Fibroblast of peridontal ligament (primary cell): ENCODE data around the gene TMEM181.

ENCODE experiments used
- DNase-seq: peaks from one replicate; pipeline ENCODE4 v3.0.0-alpha.2; 2010; ENCODE audit errors: extremely low read depth

The TMEM181 gene

GRCh38 chr6:158561938-158562337 is 2.0 kb downstream of the TMEM181 start:
- no peak for DNase-seq

DNA sequence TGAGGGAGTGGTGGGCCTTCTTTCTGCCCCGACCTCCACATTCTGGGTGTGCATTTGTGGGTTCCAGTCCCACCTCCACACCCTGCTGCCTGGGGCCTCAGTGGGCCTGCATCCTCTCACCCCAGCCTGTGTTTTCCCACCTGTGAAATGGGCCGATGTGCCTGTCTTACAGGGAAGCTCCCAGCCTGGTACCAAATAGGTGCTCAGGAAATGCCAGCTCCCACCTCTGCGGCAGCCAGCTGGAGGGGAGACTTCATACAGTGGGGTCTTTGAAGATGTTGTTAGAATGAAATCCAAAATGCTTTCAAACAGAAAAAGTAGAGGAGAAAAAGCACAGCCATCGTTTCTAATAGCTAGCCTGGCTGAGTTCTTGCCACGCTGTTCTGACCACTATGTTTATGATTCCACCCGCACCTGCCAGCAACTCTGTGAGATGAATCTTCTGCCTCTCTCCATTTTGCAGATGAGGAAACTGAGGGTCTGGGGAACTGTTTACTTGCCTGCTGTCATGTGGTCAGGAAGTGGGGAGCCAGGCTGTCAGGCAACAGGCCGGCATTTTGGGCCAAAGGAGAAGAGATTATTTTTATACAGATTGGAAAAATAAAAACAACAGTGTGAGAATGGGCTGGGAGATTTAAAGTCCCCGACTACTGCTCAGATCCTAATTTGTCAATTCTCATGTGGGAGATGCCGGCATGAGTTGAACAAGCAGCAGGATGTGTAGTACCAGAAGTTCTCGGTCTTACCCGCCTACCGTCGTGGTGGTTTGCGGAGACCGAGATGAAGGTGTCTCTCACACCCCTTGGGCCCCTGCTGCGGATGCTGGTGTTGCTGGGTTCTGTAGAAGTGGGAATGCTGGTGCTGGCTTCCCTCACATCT is 4.6 kb downstream of the TMEM181 start:
- no peak for DNase-seq

DNA sequence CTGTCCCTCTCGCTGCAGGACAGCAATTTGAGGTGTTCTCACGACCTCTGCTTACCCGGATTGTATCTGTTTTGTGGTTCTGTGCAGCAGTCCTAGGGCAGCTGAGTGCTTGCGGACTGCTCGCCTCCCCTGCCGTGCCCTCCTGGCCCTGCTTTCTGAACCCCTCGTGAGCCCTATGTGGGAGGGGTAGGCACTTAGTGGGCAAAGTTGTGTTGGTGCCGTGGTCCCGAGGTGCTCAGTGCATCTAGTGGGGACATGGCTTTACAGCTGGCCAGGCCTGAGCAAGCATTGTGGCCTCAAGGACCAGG is 5.2 kb downstream of the TMEM181 start:
- no peak for DNase-seq

GRCh38 chr6:158565482-158566040 is 5.7 kb downstream of the TMEM181 start:
- no peak for DNase-seq

DNA sequence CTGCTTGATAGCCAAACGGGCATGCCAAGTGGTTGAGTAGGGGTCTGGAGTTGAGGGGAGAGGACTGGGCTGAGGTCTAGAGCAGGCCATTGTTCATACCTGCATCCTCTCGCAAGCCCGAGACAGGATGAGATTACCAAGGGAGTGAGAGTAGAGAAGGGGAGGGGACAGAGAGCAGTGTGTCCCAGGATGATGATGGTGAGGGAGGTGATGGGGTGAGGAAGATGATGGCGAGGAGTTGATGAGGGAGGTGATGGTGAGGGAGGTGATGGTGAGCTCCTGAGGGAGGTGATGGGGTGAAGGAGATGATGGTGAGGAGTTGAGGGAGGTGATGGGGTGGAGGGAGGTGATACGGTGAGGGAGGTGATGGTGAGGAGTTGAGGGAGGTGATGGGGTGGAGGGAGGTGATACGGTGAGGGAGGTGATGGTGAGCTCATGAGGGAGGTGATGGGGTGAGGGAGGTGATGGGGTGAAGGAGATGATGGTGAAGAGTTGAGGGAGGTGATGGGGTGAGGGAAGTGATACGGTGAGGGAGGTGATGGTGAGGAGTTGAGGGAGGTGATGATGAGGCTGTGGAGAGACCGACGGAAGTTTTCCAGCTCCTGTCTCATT is 6.4 kb downstream of the TMEM181 start:
- DNase-seq: no peak

DNA sequence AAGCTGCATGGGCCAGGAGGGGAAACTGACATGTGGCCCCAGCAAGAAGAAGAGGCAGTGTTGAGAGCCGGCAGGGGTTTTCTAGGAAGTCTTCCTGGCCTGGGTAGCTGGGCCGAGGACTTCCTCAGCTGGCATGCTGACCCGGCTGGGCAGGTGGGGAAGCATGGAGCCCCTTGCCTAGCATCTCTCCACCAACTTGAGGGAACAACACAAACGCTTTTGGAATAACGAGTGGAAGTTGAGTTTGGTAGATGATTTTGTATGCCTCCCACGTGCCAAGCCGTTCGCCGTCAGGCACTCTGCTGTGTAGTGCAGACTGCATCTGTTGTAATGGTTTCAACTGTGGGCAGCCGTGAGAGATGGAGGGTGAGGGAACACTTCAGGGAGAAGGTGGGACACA is 7.3 kb downstream of the TMEM181 start:
- DNase-seq: no peak

- DNase-seq: no peak
Measured at GRCh38 chr6:158567871-158568401, 8.0 kb downstream of the TMEM181 start.

GRCh38 chr6:158568549-158568948 is 8.7 kb downstream of the TMEM181 start:
- no peak for DNase-seq

- DNase-seq: no peak
Measured at GRCh38 chr6:158569036-158569435, 9.1 kb downstream of the TMEM181 start.

DNA sequence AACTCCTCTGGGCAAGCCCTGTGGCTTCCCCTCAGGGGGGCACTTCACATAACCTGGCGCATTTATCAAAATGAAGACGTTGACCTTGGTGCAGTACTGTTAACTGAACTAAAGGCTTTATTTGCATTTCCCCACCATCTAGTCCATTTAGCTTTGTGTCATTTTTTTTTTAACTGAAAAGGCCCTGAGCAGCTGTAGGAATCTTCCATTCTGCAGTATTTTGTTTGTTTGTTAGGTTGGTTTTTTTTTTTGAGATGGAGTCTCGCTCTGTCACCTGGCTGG is 10.7 kb downstream of the TMEM181 start:
- DNase-seq: no peak

- no peak for DNase-seq
Measured at GRCh38 chr6:158571826-158572652, 12.1 kb downstream of the TMEM181 start.

DNA sequence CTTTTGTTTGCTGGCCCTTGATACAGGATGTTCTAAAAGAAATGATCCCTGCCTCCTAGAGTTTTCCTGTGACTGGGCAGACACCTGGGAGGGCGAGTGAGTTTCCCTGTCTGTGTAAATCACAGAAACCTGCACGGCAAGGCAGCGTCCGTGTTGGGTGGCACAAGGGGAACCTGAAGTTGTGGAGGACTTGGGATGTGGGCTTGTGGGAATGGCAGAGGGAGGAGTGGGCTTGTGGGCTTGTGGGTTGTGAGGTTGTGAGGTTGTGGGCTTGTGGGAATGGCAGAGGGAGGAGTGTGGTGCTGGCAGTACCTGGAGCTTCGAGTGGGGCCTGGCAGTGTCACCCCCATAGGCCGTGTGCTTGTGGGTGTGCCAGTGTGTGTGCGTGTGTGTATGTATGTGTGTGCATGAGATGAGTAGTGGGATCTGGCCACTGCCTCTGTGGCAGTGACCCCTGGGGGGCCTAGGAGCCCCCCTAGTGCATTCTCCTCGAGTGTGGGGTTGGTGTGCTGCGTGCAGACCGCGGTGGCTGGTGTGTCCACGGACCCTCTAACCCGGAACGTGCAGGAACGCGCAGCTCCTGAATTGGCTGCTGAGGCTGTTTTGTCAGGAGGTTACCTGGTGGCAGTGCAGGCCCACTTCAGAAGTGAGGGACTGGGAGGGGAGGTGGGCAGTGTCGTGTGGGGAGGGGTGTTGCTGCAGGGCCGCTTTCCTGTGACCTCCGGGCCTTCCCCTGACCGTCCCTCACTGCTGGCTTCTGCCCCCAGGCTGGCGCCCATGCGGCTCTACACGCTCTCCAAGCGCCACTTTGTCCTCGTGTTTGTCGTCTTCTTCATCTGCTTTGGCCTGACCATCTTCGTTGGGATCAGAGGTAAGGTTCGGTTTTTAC is 13.0 kb downstream of the TMEM181 start:
- no peak for DNase-seq

GRCh38 chr6:158573542-158573931 is 13.6 kb downstream of the TMEM181 start:
- DNase-seq: no peak

GRCh38 chr6:158574800-158575199 is 14.9 kb downstream of the TMEM181 start:
- DNase-seq: no peak

DNA sequence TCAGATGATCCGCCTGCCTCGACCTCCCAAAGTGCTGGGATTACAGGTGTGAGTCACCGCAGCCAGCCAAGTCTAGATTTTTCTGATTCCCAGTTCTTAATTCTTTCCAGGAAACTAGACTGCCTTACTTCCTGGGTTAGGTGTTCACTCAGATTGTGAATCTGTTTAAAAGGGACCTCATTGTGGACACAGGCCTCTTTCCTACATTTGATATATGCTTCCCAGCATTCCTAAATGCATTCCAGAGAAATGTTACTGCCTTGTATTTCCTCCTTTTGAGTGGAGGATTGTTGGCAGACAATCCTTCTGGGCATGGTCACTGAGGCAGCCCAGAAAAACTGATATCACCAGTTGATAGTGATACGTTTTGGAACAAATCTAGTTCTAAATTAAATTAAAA is 15.7 kb downstream of the TMEM181 start:
- peak; percentile 26 for DNase-seq

DNA sequence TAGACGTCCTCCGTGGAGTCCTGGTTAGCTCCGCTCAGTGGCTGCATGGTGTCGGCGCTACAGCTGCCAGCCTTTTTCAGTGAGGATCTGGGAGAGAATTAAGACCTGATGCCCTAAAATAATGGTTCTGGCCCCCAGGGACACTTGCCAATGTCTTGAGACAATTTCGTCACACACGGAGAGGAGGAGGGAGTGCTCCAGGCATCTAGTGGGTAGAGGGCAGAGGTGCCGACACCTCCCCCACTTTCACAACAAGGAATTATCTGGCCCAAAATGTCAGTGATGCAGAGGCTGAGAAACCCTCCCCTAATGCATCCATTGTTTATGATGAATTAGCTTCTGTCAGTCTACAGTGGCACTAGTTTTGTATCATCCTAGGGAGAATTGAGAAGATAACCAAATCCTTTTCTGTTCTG is 24.4 kb downstream of the TMEM181 start:
- DNase-seq: no peak

GRCh38 chr6:158586652-158587051 is 26.8 kb downstream of the TMEM181 start:
- DNase-seq: no peak

DNA sequence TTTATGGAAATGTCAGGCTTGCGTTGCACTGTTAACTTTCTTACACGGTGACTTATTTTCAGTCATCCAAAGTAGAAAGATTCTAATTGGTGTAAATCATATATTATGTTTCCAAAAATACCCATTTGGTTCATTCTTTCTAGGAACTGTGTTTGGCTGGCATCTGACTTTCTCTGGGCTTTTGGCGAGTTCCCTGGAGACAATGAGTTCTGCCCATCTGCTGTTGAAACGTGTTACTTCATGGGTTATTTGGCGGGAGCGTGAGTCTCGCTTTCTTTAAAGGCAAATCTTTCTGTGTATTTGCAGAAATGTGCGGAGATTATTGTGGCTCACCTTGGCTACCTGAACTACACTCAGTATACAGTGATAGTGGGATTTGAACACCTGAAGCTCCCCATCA is 29.5 kb downstream of the TMEM181 start:
- no peak for DNase-seq

DNA sequence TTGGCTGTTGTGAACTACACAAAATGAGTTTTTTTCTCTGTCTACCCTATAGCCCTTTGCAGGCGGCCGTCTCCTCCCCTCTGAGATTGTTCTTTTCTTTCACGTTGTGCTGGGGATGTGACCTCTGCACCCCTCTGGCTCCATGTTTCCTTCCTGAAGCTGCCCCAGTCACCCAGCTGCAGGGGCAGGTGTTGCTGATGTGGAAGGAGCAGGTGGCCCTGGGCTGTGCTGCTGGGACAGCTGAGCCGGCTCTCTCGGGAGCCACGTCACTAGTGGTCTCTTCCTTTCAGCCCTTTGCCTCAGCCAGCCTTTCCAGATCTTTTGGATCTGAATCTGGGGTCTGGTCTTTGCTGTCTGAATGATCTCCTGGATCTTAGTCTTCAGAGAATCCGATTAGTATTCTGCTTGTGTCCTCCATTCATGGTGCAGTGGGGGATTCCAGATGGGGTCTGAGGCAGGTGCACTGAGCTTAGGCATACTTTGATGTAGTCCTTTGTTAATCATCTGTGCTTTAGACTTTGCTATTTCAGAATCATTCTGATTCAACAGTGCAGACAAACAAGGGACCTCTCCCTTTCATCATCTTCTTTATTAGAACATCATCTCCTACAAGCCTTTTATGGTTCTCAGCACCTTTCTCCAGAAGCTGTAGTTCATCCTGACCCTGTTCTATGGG is 31.4 kb downstream of the TMEM181 start:
- DNase-seq: no peak

DNA sequence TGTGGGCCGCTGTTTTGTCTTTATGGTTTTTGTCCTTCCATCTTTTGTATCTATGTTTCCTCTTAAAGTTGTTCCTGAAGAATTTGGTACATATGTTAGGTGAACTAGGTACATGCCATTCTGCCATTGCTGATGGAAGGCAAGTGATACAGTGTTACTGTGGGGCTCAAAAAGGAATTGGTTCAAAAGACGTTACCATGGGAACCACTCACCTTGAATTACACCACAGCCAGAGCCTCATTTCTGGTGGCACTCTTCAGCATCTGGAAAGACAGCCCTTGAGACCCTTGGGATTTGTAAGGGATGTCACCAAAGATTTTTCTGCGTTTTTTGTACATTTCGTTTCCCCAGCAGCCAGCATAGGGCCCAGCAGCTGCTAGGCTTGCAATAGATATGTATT is 31.9 kb downstream of the TMEM181 start:
- DNase-seq: no peak

DNA sequence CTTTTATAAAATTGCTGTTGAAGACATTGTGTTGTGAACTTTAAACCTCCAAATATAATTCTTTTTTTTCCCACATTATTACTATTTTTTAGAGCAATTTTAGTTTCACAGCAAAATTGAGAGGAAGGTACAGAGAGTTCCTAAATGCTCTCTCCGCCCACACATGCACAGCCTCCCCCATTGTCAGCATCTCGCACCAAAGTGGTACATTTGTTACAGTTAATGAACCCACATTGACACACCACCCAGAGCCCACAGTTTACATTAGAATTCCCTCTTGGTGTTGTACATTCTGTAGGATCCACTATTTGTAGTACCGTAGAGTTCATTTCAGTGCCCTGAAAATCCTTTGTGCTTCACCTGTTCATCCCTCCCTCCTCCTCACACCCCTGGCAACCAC is 33.8 kb downstream of the TMEM181 start:
- DNase-seq: no peak
